Trophoblast cell (in vitro differentiated cells and primary cell): ENCODE results near the gene NBPF15.
A peak's percentile ranks its signal among the peaks of the same experiment; 100 is the strongest.
"Not testable (repeated sequence)": the region's sequence is repeated elsewhere in the genome, so short reads cannot be mapped to it uniquely, and the experiment has no call there.

Source experiments
- DNase-seq, 2 donors: peaks; one replicate each; pipeline ENCODE4 v3.0.0-alpha.2; 2016
- H2AFZ ChIP-seq: 2 replicates; pipeline ENCODE4 v1.6.1; 2013; ENCODE audit warnings: low read length, moderate library complexity, mild to moderate bottlenecking; ENCODE audit not compliant: insufficient read depth, poor library complexity
- H2AK5ac ChIP-seq: 2 replicates; pipeline ENCODE4 v1.6.1; 2013; ENCODE audit warnings: mild to moderate bottlenecking, low read length
- H2BK120ac ChIP-seq: 2 replicates; pipeline ENCODE4 v1.6.1; 2013; ENCODE audit warnings: low read length, mild to moderate bottlenecking, moderate library complexity; ENCODE audit not compliant: insufficient read depth, poor library complexity
- H2BK12ac ChIP-seq: 2 replicates; pipeline ENCODE4 v1.6.1; 2013; ENCODE audit warnings: mild to moderate bottlenecking, low read length, moderate library complexity
- H2BK5ac ChIP-seq: 2 replicates; pipeline ENCODE4 v1.6.1; 2013; ENCODE audit warnings: low read length, low read depth, moderate library complexity, mild to moderate bottlenecking; ENCODE audit not compliant: poor library complexity
- H3K14ac ChIP-seq: 2 replicates; pipeline ENCODE4 v1.6.1; 2013; ENCODE audit warnings: mild to moderate bottlenecking, low read length
- H3K18ac ChIP-seq: 2 replicates; pipeline ENCODE4 v1.6.1; 2013; ENCODE audit warnings: mild to moderate bottlenecking, low read length
- H3K23ac ChIP-seq: 2 replicates; pipeline ENCODE4 v1.6.1; 2013; ENCODE audit warnings: low read length
- H3K27ac ChIP-seq: 2 replicates; pipeline ENCODE4 v1.5.1; 2013; ENCODE audit warnings: low read depth, mild to moderate bottlenecking, inconsistent platforms, low read length, moderate library complexity
- H3K27me3 ChIP-seq: 2 replicates; pipeline ENCODE4 v1.6.1; 2013; ENCODE audit warnings: inconsistent platforms, mild to moderate bottlenecking, low read length, moderate library complexity; ENCODE audit not compliant: insufficient read depth
- H3K36me3 ChIP-seq, 2 experiments: 1 replicate in 1 of 2; 2 replicates in 1 of 2; pipeline ENCODE4 v1.6.1; 2013; ENCODE audit warnings: low read length in 2 of 2, mild to moderate bottlenecking in 2 of 2, moderate library complexity in 1 of 2; ENCODE audit not compliant: insufficient read depth in 2 of 2, control insufficient read depth in 1 of 2
- H3K4ac ChIP-seq: 2 replicates; pipeline ENCODE4 v1.6.1; 2013; ENCODE audit warnings: low read depth, mild to moderate bottlenecking, low read length, moderate library complexity
- H3K4me1 ChIP-seq, 2 experiments: 1 replicate in 1 of 2; 2 replicates in 1 of 2; pipeline ENCODE4 v1.6.1; 2013; ENCODE audit warnings: low read length in 2 of 2, mild to moderate bottlenecking in 2 of 2, moderate library complexity in 1 of 2; ENCODE audit not compliant: insufficient read depth in 2 of 2, control insufficient read depth in 1 of 2
- H3K4me2 ChIP-seq: 2 replicates; pipeline ENCODE4 v1.6.1; 2013; ENCODE audit warnings: inconsistent platforms, mild to moderate bottlenecking, low read length, moderate library complexity
- H3K4me3 ChIP-seq: 2 replicates; pipeline ENCODE4 v1.5.1; 2013; ENCODE audit warnings: mild to moderate bottlenecking, low read depth, low read length, inconsistent platforms
- H3K79me1 ChIP-seq: one replicate; pipeline ENCODE4 v1.6.1; 2013; ENCODE audit warnings: low read length
- H3K79me2 ChIP-seq: 2 replicates; pipeline ENCODE4 v1.6.1; 2013; ENCODE audit warnings: low read length, mild to moderate bottlenecking; ENCODE audit not compliant: control insufficient read depth, insufficient read depth, poor library complexity
- H3K9ac ChIP-seq: 2 replicates; pipeline ENCODE4 v1.6.1; 2013; ENCODE audit warnings: mild to moderate bottlenecking, low read length
- H3K9me3 ChIP-seq: 2 replicates; pipeline ENCODE4 v1.6.1; 2013; ENCODE audit warnings: low read depth, mild to moderate bottlenecking, control low read depth, inconsistent platforms, low read length; ENCODE audit not compliant: insufficient read depth
- H4K12ac ChIP-seq: 2 replicates; pipeline ENCODE4 v1.6.1; 2013; ENCODE audit warnings: low read depth, mild to moderate bottlenecking, low read length, moderate library complexity
- H4K8ac ChIP-seq: 2 replicates; pipeline ENCODE4 v1.6.1; 2013; ENCODE audit warnings: low read depth, mild to moderate bottlenecking, low read length, moderate library complexity
- H4K91ac ChIP-seq: one replicate; pipeline ENCODE4 v1.6.1; 2013; ENCODE audit warnings: low read depth, mild to moderate bottlenecking, low read length, moderate library complexity
- WGBS: extraction: QIAGEN DNeasy Blood & Tissue Kit; methylation state at CpG from one replicate; pipeline ENCODE4 v1.1.7; 2013; ENCODE audit warnings: missing lambda C conversion rate; ENCODE audit not compliant: insufficient read length, insufficient coverage; ENCODE audit errors: extremely low coverage; 5-methylcytosine and 5-hydroxymethylcytosine counted together

Gene NBPF15

DNA sequence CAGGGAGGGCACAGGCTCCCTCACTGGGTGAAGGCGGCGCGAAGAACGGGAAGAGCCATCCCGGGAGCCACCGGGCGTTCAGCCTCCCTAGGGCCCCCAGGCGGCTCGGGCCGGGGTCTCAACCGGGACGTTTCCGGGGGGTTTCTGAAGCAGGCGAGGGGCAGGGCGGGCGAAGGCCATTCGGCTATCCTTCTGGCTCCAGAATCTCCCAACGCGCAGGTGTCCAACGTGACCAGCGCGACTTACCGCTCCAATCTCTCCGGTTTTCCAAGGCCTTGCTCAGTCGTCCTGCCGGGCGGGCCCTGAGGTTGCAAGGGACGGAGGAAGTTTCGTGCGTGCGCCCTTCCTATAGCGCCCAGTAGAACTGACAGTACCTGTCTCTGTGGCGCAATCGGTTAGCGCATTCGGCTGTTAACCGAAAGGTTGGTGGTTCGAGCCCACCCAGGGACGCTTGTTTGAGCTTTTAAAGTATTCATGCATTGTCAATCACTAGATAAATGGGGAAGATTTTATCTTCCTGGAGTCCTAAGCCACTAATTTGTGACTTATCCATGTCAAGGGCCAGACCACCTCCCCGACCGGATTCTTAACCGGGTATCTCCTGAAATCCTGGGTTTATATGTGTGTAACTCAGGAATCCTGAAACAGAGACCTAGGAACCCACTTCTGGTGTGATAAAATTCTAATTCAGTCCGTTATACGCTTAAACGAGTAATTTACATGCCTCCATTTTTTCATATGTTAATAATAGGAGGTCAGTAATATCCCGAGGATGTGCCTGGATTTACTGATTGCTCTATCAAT is 42.4 kb downstream of the NBPF15 start:
- not testable (repeated sequence) for H2BK5ac ChIP-seq, H3K79me2 ChIP-seq, H3K4ac ChIP-seq, H3K36me3 ChIP-seq, H3K23ac ChIP-seq, H3K14ac ChIP-seq, H4K91ac ChIP-seq, H3K9ac ChIP-seq, H2BK12ac ChIP-seq, H3K27ac ChIP-seq, H2BK120ac ChIP-seq, H3K79me1 ChIP-seq, H2AK5ac ChIP-seq, H3K9me3 ChIP-seq, H3K27me3 ChIP-seq, H3K18ac ChIP-seq, H2AFZ ChIP-seq, H4K12ac ChIP-seq, H3K4me1 ChIP-seq
- Histone ChIP-seq H4K8ac (peak overlapping the region; percentile 38), H3K4me2 (peak overlapping the region; percentile 68), H3K4me3 (peak overlapping the region; percentile 54)
- WGBS = no CpG with 5 or more reads among the region's 46 CpGs
- DNase-seq = peak; percentile 12 to 45

DNA sequence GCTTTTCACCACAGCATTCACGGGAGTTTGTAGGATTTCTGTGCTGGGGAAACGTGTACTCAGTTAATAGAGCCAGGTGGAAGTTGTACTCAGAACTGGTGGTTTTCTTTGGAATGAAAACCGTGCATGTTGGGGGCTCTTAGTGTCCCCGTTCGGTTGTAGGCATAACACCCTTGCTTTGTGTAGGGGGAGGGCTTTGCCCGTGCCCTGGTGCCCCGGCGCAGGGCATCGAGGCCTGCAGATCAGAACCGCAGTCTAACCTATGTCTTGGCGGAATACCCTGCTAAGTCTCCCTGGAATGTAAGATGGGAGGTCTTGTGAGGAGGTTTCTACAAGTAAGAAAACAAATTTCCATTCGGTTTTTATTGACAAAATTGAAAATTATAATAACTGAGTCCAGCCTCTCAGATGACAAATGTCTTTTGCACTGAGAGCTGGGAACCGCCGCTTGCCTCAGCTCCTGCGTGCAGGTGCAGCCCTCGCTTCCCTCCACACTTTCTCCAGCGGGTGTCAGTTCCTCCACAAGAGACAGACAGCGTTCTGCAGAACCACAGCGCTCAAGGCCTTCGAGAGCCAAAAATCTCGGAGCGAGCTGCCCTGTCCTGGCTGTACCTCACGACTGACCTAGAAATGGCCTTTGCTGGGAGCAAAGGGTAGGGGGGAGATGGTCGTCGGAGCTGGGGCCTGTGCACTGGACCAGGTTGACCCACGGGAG is 47.9 kb downstream of the NBPF15 start:
- H4K91ac ChIP-seq, H3K79me2 ChIP-seq, H3K9me3 ChIP-seq, H4K8ac ChIP-seq, H3K36me3 ChIP-seq, H2BK12ac ChIP-seq, DNase-seq, H3K14ac ChIP-seq, H3K27me3 ChIP-seq, H2BK120ac ChIP-seq, H2BK5ac ChIP-seq, H3K4ac ChIP-seq, H3K4me1 ChIP-seq, H3K79me1 ChIP-seq, H2AK5ac ChIP-seq, H3K18ac ChIP-seq, H2AFZ ChIP-seq, H3K23ac ChIP-seq, H3K4me3 ChIP-seq, H4K12ac ChIP-seq, H3K27ac ChIP-seq, H3K9ac ChIP-seq: not testable (repeated sequence)
- WGBS = no CpG with 5 or more reads among the region's 26 CpGs
- H3K4me2 ChIP-seq = peak overlapping the region; percentile 46

DNA sequence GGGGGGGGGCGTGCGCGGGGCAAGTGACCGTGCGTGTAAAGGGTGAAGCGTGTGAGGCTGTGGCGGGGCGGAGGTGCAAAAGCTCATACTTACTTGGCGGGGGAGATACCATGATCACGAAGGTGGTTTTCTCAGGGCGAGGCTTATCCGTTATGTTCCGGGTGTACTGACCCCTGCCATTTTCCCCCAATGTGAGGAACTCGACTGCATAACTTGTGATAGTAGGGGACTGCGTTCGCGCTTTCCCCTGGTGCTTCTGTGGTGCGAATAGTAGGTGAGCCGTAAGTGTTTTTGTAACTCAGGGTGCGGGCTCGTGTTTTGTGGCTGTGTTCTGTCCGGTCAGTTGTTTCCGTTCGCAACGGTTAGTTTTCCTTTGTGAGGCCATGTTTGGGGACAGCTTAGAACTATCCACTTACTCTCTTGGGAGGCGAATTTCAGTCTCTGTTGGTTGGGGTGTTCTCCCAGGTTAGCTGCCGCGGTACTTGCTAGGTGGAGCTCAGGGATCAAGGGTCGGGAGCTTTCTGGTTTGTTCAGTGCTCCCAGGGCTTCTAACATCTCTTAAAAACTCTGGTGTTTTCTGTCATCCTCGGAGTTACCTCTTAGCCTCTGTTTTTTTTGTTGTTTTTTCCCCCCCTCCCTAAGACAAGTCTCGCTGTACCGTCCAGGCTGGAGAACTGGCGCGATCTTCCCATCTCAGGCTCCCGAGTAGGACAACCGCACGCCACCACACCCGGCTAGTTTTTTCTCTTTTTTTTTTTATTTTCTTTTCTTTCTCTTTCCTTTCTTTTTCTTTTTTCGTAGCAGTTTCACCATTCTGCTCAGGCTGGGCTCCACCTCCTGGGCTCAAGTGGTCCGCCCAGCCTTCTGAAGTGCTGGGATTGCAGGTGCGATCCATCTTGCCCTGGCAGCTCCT is 48.7 kb downstream of the NBPF15 start:
- not testable (repeated sequence) for H2AFZ ChIP-seq, H3K9ac ChIP-seq, H3K4me3 ChIP-seq, H3K27me3 ChIP-seq, H2BK12ac ChIP-seq, H2BK120ac ChIP-seq, H3K9me3 ChIP-seq, H3K23ac ChIP-seq, H3K79me2 ChIP-seq, H3K14ac ChIP-seq, H3K36me3 ChIP-seq, H3K79me1 ChIP-seq, H3K4ac ChIP-seq, H2AK5ac ChIP-seq, H3K18ac ChIP-seq, H4K12ac ChIP-seq, H4K91ac ChIP-seq, H3K4me1 ChIP-seq, H4K8ac ChIP-seq, H3K27ac ChIP-seq
- peak overlapping the region; percentile 73 for H2BK5ac ChIP-seq
- WGBS = no CpG with 5 or more reads among the region's 41 CpGs
- peak; percentile 89 to 90 for DNase-seq
- H3K4me2 ChIP-seq = peak overlapping the region; percentile 46

DNA sequence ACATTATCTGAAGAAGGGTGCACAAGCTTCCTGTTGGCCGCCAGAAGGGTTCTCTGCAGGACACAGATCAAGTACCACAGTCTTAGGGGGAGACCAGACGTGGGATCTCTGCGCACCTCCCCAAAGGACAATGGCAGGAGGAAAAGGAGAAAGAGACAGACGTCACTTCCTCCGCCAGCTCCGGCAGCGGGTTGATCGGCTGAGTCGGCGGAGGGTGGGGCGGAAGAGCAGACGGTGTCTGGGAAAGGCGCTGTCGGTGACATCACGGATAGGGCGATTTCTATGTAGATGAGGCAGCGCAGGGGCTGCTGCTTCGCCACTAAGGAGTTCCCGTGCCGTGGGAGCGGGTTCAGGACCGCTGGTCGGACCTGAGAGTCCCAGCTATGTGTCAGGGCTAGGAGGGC is 49.4 kb downstream of the NBPF15 start:
- H3K18ac ChIP-seq, H3K27ac ChIP-seq, H3K9me3 ChIP-seq, H3K27me3 ChIP-seq, H3K79me1 ChIP-seq, H3K4me1 ChIP-seq, H2BK120ac ChIP-seq, H3K36me3 ChIP-seq, H2BK12ac ChIP-seq, H2AFZ ChIP-seq, H4K8ac ChIP-seq, H4K12ac ChIP-seq, H3K4ac ChIP-seq, H3K4me2 ChIP-seq, H2AK5ac ChIP-seq, H3K14ac ChIP-seq, H3K4me3 ChIP-seq, H3K23ac ChIP-seq, H4K91ac ChIP-seq, H3K9ac ChIP-seq, H3K79me2 ChIP-seq: not testable (repeated sequence)
- peak; percentile 61 to 64 for DNase-seq
- WGBS = no CpG with 5 or more reads among the region's 23 CpGs
- H2BK5ac ChIP-seq = peak overlapping the region; percentile 73
